HCT116 (cell line): Measurements from ENCODE around the gene DOCK10. TPM values are rescaled to one million over a fixed set of nuclear protein-coding genes. Genes with fewer than 3 reads are reported as not detected.

Source experiments
- ATAC-seq: fragments of 200-7000 bp; cut with Tn5 transposase; 2 replicates; pipeline ENCODE4 v1.9.1; 2020; ENCODE audit warnings: mild to moderate bottlenecking, moderate library complexity
- BruUV-seq: library from RNA; stranded (reverse); fragments of 400-500 nt; replicated peaks from 2 replicates; lab custom pipeline; 2021; lab: Mats Ljungman, UMichigan
- CTCF ChIA-PET: fragments of 300-600 bp; sonication (Branson Sonifier 250); formaldehyde crosslinking; loops from one replicate; lab custom pipeline; 2021; ENCODE audit warnings: antibody characterized with exemption; lab: Charles Lee
- POLR2A ChIA-PET: fragments of 300-600, 350-600 bp; sonication (Branson Sonifier 250); formaldehyde crosslinking; loops from one replicate; lab custom pipeline; 2021; ENCODE audit warnings: antibody characterized with exemption; lab: Charles Lee
- RAD21 ChIA-PET, 2 experiments: fragments of 300-600 bp; sonication (Branson Sonifier 250); formaldehyde crosslinking; loops; one replicate each; lab custom pipeline; 2023; ENCODE audit warnings: low total read pairs in 2 of 2; ENCODE audit not compliant: uncharacterized antibody in 2 of 2, unreplicated experiment in 2 of 2, low non-redundant PET in 1 of 2; lab: Charles Lee
- DNase-seq: peaks from one replicate; pipeline ENCODE4 v3.0.0-alpha.2; 2010; ENCODE audit warnings: low read depth, low spot score
- H2AFZ ChIP-seq: fragments of 200-600 bp; shearing (Covaris generic), sonication (generic); 2 replicates; pipeline ENCODE4 v1.6.1; 2017; ENCODE audit warnings: low read depth, mixed run types, mixed read lengths, antibody characterized with exemption, low read length; ENCODE audit not compliant: poor library complexity, severe bottlenecking
- H3K27ac ChIP-seq: 2 replicates; pipeline ENCODE4 v1.5.1; 2012; ENCODE audit warnings: low read depth, low read length
- H3K27me3 ChIP-seq: fragments of 200-600 bp; sonication (generic); 2 replicates; pipeline ENCODE4 v1.6.1; 2016; ENCODE audit warnings: mixed run types, low read length, mixed read lengths; ENCODE audit not compliant: insufficient read depth
- H3K36me3 ChIP-seq, 2 experiments: fragments of 200-500 bp in 1 of 2; fragments of 200-600 bp in 1 of 2; sonication (Bioruptor generic) in 1 of 2; sonication (generic) in 1 of 2; 2 replicates each; pipeline versions ENCODE4 v1.5.1 to v1.6.1; 2014 to 2016; ENCODE audit warnings: low read length in 2 of 2, inconsistent platforms in 1 of 2, mixed read lengths in 1 of 2, mixed run types in 1 of 2; ENCODE audit not compliant: insufficient read depth in 2 of 2, control insufficient read depth in 1 of 2
- H3K4me1 ChIP-seq, 2 experiments: fragments of 200-600 bp in 1 of 2; sonication (generic) in 1 of 2; 2 replicates each; pipeline versions ENCODE4 v1.5.1 to v1.6.1; 2012 to 2017; ENCODE audit warnings: low read length in 2 of 2, inconsistent platforms in 1 of 2, mild to moderate bottlenecking in 1 of 2, mixed read lengths in 1 of 2, mixed run types in 1 of 2, moderate library complexity in 1 of 2; ENCODE audit not compliant: insufficient read depth in 2 of 2, control insufficient read depth in 1 of 2
- H3K4me2 ChIP-seq: fragments of 200-600 bp; sonication (generic); 2 replicates; pipeline ENCODE4 v1.6.1; 2017; ENCODE audit warnings: mixed run types, low read length, mixed read lengths
- H3K4me3 ChIP-seq, 2 experiments: fragments of 200-600 bp in 1 of 2; sonication (generic) in 1 of 2; replicated peaks in 1 of 2; 2 replicates each; pipeline ENCODE4 v1.5.1; 2011 to 2016; ENCODE audit warnings: low read length in 2 of 2, control low read depth in 1 of 2, low read depth in 1 of 2, mild to moderate bottlenecking in 1 of 2, mixed read lengths in 1 of 2, mixed run types in 1 of 2
- H3K79me2 ChIP-seq: fragments of 200-600 bp; sonication (generic); 2 replicates; pipeline ENCODE4 v1.6.1; 2017; ENCODE audit warnings: mild to moderate bottlenecking, mixed run types, low read length, moderate library complexity, mixed read lengths; ENCODE audit not compliant: insufficient read depth
- H3K9ac ChIP-seq: fragments of 200-600 bp; sonication (generic); 2 replicates; pipeline ENCODE4 v1.6.1; 2016; ENCODE audit warnings: low read length, mixed read lengths
- H3K9me2 ChIP-seq: fragments of 200-600 bp; sonication (generic), shearing (Covaris generic); 2 replicates; pipeline ENCODE4 v1.6.1; 2017; ENCODE audit warnings: mixed run types, mild to moderate bottlenecking, moderate library complexity; ENCODE audit not compliant: insufficient read depth
- H3K9me3 ChIP-seq, 2 experiments: fragments of 200-500 bp in 1 of 2; fragments of 200-600 bp in 1 of 2; sonication (Bioruptor generic) in 1 of 2; sonication (generic) in 1 of 2; 2 replicates each; pipeline ENCODE4 v1.6.1; 2014 to 2017; ENCODE audit warnings: low read length in 2 of 2, mixed read lengths in 2 of 2, inconsistent platforms in 1 of 2, low read depth in 1 of 2, mild to moderate bottlenecking in 1 of 2, mixed run types in 1 of 2, moderate library complexity in 1 of 2; ENCODE audit not compliant: control insufficient read depth in 1 of 2, insufficient read depth in 1 of 2
- H4K20me1 ChIP-seq: fragments of 200-600 bp; sonication (generic), shearing (Covaris generic); 2 replicates; pipeline ENCODE4 v1.6.1; 2017; ENCODE audit warnings: mixed run types, mild to moderate bottlenecking, moderate library complexity; ENCODE audit not compliant: insufficient read depth
- CBX3 ChIP-seq: IDR thresholded peaks from 2 replicates; pipeline ENCODE4 v1.6.1; 2012; ENCODE audit warnings: low read depth
- EGR1 ChIP-seq: IDR thresholded peaks from 2 replicates; pipeline ENCODE4 v1.6.1; 2012; ENCODE audit warnings: low read depth
- ELF1 ChIP-seq: IDR thresholded peaks from 2 replicates; pipeline ENCODE4 v1.6.1; 2012; ENCODE audit warnings: low read depth, borderline replicate concordance
- EZH2 ChIP-seq: fragments of 200-600 bp; sonication (generic); IDR thresholded peaks from 2 replicates; pipeline ENCODE4 v1.6.1; 2017; ENCODE audit warnings: antibody characterized with exemption, mixed run types
- EZH2phosphoT487 ChIP-seq: fragments of 200-600 bp; IDR thresholded peaks from 2 replicates; pipeline ENCODE4 v1.6.1; 2018; ENCODE audit warnings: antibody characterized with exemption, borderline replicate concordance
- FOSL1 ChIP-seq: IDR thresholded peaks from 2 replicates; pipeline ENCODE4 v1.6.1; 2012; ENCODE audit warnings: low read depth
- POLR2A ChIP-seq: IDR thresholded peaks from 2 replicates; pipeline ENCODE4 v1.7.0; 2011; ENCODE audit warnings: borderline replicate concordance; ENCODE audit not compliant: insufficient read depth, insufficient read length; ENCODE audit errors: extremely low read depth
- RAD21 ChIP-seq: IDR thresholded peaks from 2 replicates; pipeline ENCODE4 v1.6.1; 2012; ENCODE audit warnings: low read depth, mild to moderate bottlenecking
- SIN3A ChIP-seq: IDR thresholded peaks from 2 replicates; pipeline ENCODE4 v1.6.1; 2012; ENCODE audit warnings: low read depth
- SP1 ChIP-seq: IDR thresholded peaks from 2 replicates; pipeline ENCODE4 v1.6.1; 2012; ENCODE audit warnings: low read depth
- SRF ChIP-seq: IDR thresholded peaks from 2 replicates; pipeline ENCODE4 v1.6.1; 2012; ENCODE audit warnings: low read depth
- TCF7L2 ChIP-seq: IDR thresholded peaks from 2 replicates; pipeline ENCODE4 v1.7.0; 2011; ENCODE audit warnings: borderline replicate concordance, inconsistent platforms; ENCODE audit not compliant: insufficient read depth, insufficient read length; ENCODE audit errors: extremely low read depth
- YY1 ChIP-seq: IDR thresholded peaks from 2 replicates; pipeline ENCODE4 v1.6.1; 2011; ENCODE audit warnings: low read length, low read depth, moderate library complexity, mild to moderate bottlenecking; ENCODE audit not compliant: insufficient replicate concordance; ENCODE audit errors: extremely low read depth
- ZNF274 ChIP-seq: fragments of 200-500 bp; sonication (Bioruptor generic); IDR thresholded peaks from 2 replicates; pipeline ENCODE4 v1.6.1; 2014; ENCODE audit warnings: mild to moderate bottlenecking, low read depth, low read length, inconsistent platforms
- intact Hi-C: fragments of 100-400 bp; cut with micrococcal nuclease; formaldehyde crosslinking; loops from 2 replicates; pipeline ENCODE4 v1.10.0; 2022
- total RNA-seq: library from RNA; stranded (reverse); gene quantifications from one replicate; pipeline ENCODE4 v1.2.1, GENCODE V29; 2021; ENCODE audit not compliant: unreplicated experiment
- TF ChIP-seq, protein P1 (sequence below): IDR thresholded peaks from 2 replicates; pipeline ENCODE4 v1.6.1; 2012; ENCODE audit warnings: low read depth
- TF ChIP-seq, protein P2 (sequence below): IDR thresholded peaks from 2 replicates; pipeline ENCODE4 v1.6.1; 2012
- TF ChIP-seq, protein P3 (sequence below): IDR thresholded peaks from 2 replicates; pipeline ENCODE4 v1.6.1; 2011; ENCODE audit warnings: mild to moderate bottlenecking, low read length, moderate library complexity; ENCODE audit not compliant: insufficient replicate concordance; ENCODE audit errors: extremely low read depth
- TF ChIP-seq, protein P4 (sequence below), 3 experiments: fragments of 200-600 bp in 1 of 3; sonication (generic) in 1 of 3; IDR thresholded peaks in 2 of 3; conservative IDR thresholded peaks in 1 of 3; 2 replicates each; pipeline ENCODE4 v1.5.1; 2012 to 2017; ENCODE audit warnings: low read depth in 2 of 3, low read length in 2 of 3, antibody characterized with exemption in 1 of 3, borderline replicate concordance in 1 of 3, control low read depth in 1 of 3, mild to moderate bottlenecking in 1 of 3, mixed read lengths in 1 of 3, mixed run types in 1 of 3, moderate library complexity in 1 of 3; ENCODE audit not compliant: insufficient read depth in 1 of 3
- TF ChIP-seq, protein P5 (sequence below): IDR thresholded peaks from 2 replicates; pipeline ENCODE4 v1.6.1; 2012

The DOCK10 gene
- total RNA-seq, 1 experiment from 2014 or later = 0.54 TPM

DNA sequence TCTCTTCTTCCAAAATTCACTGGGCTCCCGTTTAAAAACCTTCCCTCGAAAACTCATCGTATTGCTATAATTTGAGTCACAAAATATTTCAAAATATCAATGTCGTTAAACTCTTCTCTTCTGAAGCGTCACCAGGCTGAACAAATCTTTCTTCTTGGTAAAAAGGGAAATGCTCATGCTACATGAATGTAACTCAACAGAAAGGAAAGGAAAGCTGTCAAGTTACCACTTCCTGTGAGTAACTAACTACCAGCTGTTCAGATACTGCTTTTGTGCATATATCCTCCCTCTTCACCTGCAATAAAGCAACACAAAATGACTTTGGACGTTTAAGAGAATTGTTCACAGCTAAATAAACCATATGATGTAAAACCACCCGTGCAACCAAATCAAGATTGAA lies 95.4 kb downstream of the DOCK10 start:
- Histone ChIP-seq H3K9me2 (no peaks in the 10 kb centered on the region), H3K4me2 (no peak overlapping the region), H3K27me3 (no peaks in the 10 kb centered on the region), H2AFZ (no peak overlapping the region), H3K79me2 (no peaks in the 10 kb centered on the region), H3K36me3 (no peaks in the 10 kb centered on the region), H3K9ac (no peak overlapping the region), H3K27ac (no peak overlapping the region), H3K4me3 (no peak overlapping the region), H4K20me1 (no peaks in the 10 kb centered on the region), H3K4me1 (no peaks in the 10 kb centered on the region), H3K9me3 (no peaks in the 10 kb centered on the region)
- CTCF ChIA-PET = no interaction called here
- ATAC-seq (no peak), DNase-seq (no peak)
- intact Hi-C loops = no loop called here
- TF ChIP-seq, protein P1, sequence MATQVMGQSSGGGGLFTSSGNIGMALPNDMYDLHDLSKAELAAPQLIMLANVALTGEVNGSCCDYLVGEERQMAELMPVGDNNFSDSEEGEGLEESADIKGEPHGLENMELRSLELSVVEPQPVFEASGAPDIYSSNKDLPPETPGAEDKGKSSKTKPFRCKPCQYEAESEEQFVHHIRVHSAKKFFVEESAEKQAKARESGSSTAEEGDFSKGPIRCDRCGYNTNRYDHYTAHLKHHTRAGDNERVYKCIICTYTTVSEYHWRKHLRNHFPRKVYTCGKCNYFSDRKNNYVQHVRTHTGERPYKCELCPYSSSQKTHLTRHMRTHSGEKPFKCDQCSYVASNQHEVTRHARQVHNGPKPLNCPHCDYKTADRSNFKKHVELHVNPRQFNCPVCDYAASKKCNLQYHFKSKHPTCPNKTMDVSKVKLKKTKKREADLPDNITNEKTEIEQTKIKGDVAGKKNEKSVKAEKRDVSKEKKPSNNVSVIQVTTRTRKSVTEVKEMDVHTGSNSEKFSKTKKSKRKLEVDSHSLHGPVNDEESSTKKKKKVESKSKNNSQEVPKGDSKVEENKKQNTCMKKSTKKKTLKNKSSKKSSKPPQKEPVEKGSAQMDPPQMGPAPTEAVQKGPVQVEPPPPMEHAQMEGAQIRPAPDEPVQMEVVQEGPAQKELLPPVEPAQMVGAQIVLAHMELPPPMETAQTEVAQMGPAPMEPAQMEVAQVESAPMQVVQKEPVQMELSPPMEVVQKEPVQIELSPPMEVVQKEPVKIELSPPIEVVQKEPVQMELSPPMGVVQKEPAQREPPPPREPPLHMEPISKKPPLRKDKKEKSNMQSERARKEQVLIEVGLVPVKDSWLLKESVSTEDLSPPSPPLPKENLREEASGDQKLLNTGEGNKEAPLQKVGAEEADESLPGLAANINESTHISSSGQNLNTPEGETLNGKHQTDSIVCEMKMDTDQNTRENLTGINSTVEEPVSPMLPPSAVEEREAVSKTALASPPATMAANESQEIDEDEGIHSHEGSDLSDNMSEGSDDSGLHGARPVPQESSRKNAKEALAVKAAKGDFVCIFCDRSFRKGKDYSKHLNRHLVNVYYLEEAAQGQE = no peak
- TF ChIP-seq CBX3 = no peak
- TF ChIP-seq, protein P2, sequence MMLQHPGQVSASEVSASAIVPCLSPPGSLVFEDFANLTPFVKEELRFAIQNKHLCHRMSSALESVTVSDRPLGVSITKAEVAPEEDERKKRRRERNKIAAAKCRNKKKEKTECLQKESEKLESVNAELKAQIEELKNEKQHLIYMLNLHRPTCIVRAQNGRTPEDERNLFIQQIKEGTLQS = no peak
- TF ChIP-seq RAD21 = no peak
- no peak for TF ChIP-seq SIN3A
- no peak for TF ChIP-seq ELF1
- no peak for TF ChIP-seq EGR1
- TF ChIP-seq, protein P3, sequence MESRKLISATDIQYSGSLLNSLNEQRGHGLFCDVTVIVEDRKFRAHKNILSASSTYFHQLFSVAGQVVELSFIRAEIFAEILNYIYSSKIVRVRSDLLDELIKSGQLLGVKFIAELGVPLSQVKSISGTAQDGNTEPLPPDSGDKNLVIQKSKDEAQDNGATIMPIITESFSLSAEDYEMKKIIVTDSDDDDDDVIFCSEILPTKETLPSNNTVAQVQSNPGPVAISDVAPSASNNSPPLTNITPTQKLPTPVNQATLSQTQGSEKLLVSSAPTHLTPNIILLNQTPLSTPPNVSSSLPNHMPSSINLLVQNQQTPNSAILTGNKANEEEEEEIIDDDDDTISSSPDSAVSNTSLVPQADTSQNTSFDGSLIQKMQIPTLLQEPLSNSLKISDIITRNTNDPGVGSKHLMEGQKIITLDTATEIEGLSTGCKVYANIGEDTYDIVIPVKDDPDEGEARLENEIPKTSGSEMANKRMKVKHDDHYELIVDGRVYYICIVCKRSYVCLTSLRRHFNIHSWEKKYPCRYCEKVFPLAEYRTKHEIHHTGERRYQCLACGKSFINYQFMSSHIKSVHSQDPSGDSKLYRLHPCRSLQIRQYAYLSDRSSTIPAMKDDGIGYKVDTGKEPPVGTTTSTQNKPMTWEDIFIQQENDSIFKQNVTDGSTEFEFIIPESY = no peak
- no peak for TF ChIP-seq EZH2
- TF ChIP-seq TCF7L2 = no peak
- no peak for TF ChIP-seq POLR2A
- no peak for TF ChIP-seq SP1
- no peak for TF ChIP-seq ZNF274
- no peak for TF ChIP-seq YY1
- no peak for TF ChIP-seq EZH2phosphoT487
- TF ChIP-seq SRF = no peak
- no peak for TF ChIP-seq FOSL1
- TF ChIP-seq, protein P4, sequence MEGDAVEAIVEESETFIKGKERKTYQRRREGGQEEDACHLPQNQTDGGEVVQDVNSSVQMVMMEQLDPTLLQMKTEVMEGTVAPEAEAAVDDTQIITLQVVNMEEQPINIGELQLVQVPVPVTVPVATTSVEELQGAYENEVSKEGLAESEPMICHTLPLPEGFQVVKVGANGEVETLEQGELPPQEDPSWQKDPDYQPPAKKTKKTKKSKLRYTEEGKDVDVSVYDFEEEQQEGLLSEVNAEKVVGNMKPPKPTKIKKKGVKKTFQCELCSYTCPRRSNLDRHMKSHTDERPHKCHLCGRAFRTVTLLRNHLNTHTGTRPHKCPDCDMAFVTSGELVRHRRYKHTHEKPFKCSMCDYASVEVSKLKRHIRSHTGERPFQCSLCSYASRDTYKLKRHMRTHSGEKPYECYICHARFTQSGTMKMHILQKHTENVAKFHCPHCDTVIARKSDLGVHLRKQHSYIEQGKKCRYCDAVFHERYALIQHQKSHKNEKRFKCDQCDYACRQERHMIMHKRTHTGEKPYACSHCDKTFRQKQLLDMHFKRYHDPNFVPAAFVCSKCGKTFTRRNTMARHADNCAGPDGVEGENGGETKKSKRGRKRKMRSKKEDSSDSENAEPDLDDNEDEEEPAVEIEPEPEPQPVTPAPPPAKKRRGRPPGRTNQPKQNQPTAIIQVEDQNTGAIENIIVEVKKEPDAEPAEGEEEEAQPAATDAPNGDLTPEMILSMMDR (IDR thresholded peaks at IDR 0.05 in 2 of 3, conservative IDR thresholded peaks at IDR 0.05 in 1 of 3; ENCODE audit: borderline replicate concordance in 1 of 3, insufficient read depth in 1 of 3, low read depth in 2 of 3, low read length in 2 of 3) = no peak
- TF ChIP-seq, protein P5, sequence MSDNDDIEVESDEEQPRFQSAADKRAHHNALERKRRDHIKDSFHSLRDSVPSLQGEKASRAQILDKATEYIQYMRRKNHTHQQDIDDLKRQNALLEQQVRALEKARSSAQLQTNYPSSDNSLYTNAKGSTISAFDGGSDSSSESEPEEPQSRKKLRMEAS = no peak
- BruUV-seq = no TSS peak
- RAD21 ChIA-PET = no interaction called here
- POLR2A ChIA-PET = no interaction called here
